Fibroblast of skin of left quadriceps (primary cell): ENCODE data around the gene PDE6H.
A peak's percentile ranks its signal among the peaks of the same experiment; 100 is the strongest.

Source experiments
- DNase-seq, 2 experiments: peaks; one replicate each; pipeline ENCODE4 v3.0.0-alpha.2; 2013; ENCODE audit warnings: low read depth in 2 of 2

Gene PDE6H

DNA sequence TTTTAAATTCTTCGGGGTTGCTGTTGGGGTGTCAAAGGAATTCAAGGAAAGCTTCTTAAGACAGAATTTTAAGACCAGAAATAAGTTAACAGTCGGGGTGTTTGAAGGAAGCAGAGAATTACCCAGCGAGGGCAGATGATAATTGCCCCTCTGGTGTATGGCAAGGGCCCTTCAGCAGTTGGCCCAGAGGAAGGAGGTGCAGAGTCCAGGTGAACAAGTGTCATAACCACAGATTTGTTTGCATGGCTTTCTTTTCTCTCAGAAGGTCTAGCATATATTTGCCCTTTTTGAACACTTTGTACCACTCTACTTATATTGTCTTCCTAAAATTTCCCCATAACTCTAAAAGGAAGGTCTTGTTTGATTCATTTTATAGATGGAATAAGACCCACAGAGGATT lies 1.8 kb downstream of the PDE6H start:
- DNase-seq = no peak

DNA sequence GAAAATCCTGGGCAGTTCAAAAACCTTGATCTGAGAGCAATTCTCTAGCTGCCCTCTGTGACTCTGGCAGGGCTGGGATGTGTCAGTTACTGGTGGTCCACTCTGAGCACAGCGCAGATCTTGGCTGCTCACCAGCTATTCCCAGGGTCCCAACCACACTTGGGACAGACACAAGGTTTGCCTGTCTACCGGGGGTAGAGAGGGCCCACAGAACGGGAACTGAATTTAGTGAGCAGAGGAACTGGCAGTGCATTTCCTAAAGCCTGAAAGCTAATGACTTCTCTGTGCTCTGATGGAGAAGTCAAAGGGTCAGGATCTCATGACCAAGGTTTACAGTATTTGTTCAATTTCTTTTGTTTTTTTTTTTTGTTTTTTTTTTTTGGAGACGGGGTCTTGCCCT lies 2.6 kb downstream of the PDE6H start:
- DNase-seq = no peak

DNA sequence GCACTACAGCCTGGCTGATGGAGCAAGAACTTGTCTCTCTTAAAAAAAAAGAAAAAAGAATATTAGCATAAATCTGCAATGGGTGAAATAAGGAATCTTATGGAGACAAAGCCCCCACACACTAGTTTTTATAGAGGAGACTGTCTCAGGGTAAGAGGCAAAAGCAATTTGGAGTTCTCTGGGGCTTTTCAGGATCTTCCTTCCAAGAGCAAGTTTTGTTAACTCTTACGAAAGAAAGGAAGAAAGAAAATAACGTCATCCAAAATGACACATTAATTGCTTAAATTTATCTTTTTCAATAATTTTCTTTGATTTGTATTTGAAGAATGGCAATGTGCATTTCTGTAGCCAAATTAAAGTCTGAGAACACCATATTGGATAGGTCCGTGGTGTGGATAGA lies 3.8 kb downstream of the PDE6H start:
- no peak for DNase-seq

DNA sequence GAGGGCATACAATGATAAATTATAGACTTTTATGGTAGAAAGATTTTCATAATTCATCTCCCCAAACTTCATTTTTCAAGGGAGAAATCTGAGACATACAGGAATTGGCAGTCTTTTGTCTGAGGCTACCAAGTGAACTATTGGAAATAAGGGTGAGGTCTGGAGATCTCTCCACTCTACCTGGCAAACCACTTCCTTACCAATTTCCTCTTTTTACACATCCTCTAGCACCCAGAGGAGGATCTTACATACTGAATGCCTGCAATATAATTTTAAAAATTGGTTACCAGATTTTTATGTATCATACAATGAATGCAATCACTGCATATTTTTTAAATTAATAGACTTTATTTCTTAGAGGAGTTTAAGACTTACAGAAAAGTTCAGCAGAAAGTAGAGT lies 6.6 kb downstream of the PDE6H start:
- no peak for DNase-seq

DNA sequence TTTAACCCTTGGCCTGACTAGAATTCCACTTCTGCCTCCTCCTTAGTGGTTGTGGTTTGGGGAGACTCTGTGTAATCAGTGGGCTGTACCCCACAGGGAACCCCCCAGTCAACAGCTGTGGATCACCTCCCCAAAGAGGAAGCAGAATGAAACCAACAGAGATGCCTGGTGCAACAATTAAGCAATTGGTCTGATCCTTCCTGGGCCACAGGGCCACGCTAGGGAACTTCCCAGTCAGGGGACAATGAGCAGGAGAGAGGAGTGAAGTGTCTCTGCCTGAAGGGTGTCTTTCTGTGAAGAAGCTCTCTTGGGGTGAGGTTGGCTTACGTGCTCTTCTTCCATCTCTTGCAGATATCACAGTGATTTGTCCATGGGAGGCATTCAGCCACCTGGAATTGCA lies 8.2 kb downstream of the PDE6H start:
- no peak for DNase-seq

DNA sequence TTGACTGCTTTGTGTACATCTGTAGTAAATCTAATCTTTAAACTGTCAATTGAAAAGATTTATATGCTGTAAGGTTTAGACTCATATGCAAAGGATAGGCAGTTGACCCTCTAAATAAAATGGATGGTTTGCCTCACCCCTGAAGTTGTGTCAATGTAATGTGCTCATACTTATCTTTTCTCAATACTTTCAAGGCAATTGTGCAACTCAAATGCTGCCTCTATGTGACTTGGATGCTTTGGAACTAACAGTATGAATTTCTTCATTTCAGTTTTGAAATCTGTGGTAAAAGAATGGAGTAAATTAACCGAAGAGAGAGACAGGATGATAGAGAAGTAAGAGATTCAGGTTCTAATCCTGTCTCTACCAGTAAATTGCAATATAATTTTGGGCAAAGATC lies 9.7 kb downstream of the PDE6H start:
- no peak for DNase-seq

DNA sequence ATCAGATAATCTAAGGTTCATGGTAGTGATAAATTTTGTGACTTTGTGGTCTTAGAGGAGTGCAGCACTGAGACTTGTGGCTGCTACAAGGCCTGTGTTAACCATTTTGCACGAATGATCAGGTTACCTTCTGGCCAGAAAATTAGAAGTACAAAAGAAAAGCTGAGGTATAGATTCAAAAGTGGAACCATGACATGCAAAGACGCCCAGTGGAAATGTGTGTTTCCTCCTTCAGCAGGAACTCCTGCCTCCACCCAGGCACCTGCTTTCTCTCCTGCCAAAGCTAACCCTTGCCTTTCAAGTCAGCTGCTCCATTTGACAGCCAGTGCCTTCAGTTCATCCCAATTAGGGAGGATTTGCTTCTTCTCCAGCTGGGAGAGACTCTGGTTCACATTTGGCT lies 10.1 kb downstream of the PDE6H start:
- no peak for DNase-seq

DNA sequence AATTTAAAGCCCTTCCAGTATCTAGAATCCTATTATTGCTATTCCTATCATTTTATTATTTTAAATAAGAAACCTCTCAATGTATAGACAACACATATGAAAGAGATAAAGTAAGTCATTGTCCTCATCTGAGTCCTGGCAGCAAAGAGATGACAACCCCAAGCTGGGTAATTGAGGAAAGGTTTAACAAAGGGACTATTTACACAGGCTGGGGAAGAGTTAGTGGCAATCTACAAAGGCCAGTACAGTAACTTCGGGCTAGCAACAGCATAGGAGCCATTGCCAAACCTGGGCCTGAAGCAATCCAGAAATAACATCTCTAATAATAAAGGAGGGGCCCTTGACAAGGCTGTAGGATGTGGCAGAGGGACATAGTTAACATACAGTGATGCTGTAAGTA lies 11.2 kb downstream of the PDE6H start:
- no peak for DNase-seq

DNA sequence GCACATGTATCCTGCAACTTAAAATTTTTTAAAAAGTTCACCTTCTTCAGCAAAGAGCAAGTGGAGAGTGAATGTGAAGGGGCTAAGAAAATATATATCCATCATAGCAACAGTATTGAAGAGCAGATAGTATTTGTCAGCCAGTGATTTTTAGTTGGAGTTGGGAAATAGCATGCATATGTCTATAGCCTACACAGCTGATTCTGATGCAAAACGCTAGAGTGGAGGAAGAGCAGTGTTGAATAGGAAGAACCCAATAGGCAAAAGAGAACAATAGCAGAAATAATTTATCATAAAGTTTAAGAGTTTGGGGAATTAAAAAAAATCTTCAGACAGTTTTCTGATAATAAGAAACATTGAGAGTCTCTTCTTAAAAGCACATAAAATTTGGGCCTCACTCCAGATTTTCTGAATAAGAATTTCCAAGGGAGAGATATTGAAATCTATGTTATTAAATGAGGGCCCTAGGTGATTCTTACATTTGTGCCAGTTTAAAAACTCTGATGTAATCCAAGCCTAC lies 12.0 kb downstream of the PDE6H start:
- DNase-seq = no peak

DNA sequence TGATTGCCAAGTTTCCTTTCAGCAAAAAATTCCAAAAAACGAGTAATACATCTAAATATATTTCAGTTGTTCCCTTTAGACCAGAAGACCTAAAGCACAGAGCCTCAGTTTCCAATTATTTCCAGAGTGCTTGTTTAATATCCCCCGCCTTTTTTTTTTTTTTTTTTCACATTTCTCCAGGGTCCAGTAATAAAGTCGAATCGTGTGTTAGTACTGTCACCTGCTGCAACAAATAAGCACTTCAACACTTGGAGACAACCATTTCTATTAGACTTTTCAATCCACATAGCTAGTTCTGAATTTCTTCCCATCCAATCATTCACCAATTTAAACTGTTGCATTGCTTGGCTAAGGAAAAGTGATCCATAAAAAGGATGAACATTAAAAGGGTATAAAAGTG lies 13.6 kb downstream of the PDE6H start:
- no peak for DNase-seq

DNA sequence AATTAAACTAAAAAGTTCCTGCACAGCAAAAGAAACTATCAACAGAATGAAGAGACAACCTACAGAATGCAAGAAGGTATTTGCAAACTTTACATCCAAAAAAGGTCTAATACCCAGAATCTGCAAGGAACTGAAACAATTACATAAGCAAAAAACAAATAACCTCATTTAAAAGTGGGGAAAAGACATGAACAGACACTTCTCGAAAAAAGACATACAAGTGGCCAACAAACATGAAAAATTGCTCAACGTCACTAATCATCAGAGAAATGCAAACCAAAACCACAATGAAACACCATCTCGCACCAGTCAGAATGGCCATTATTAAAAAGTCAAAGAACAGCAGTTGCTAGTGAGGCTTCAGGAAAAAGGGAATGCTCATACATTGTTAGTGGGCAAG lies 15.2 kb downstream of the PDE6H start:
- no peak for DNase-seq

DNA sequence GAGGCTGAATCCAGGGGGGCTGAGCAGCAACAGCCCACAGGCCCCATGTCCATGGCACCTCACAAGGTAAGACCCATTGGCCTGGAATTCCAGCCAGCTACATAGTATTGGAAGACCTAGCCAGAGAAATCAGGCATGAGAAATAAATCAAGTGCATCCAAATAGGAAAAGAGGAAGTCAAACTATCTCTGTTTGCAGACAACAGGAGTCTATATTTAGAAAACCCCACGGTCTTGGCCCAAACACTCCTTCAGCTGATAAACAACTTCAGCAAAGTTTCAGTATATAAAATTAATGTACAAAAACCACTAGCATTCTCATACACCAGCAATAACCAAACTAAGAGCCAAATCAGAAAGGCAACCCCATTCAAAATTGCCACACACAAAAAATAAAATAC lies 16.9 kb downstream of the PDE6H start:
- DNase-seq = no peak

DNA sequence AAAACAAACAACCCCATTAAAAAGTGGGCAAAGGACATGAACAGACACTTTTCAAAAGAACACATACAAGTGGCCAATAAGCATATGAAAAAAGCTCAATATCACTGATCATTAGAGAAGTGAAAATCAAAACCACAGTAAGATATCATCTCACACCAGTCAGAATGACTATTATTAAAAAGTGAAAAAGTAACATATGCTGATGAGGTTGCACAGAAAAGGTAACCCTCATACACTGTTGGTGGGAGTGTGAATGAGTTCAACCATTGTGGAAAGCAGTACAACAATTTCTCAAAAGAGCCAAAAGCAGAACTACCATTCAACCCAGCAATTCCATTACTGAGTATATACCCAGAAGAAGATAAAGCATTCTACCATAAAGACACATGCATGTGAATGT lies 18.2 kb downstream of the PDE6H start:
- DNase-seq = no peak

DNA sequence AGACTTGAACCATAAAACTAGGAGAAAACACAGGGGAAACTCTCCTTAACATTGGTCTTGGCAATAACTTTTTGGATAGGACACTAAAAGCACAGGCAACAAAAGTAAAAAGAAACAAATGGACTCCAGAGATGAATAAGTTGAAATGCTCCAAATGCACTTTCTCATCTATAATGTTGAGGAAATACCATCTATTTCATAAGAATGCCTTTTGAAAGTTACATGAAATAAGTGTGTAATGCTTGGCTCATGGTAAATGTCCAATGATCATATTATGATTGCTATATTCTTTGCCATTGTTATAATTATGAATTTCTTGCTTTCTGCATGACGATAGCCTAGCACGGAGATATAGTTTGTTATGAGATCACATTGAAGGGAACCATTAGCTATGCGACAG lies 19.8 kb downstream of the PDE6H start:
- no peak for DNase-seq

DNA sequence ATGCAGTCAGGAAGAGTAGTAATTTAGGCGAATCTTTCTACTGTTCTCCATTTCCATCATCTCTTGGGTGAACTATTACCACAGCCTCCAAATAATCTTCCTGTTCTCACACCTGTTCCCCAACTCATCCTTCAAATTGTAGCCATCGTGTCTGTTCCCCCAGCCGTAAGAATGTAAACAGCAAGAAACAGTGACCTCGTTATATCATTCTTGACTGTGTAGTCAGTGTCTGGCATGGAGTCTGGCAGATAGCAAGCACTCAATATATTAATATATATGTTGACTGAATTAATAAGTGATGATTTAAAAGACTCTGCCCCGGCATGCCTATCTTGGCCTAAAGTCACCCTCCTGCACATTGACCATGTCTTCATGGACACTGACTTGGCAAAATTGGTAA lies 20.3 kb downstream of the PDE6H start:
- DNase-seq = no peak

DNA sequence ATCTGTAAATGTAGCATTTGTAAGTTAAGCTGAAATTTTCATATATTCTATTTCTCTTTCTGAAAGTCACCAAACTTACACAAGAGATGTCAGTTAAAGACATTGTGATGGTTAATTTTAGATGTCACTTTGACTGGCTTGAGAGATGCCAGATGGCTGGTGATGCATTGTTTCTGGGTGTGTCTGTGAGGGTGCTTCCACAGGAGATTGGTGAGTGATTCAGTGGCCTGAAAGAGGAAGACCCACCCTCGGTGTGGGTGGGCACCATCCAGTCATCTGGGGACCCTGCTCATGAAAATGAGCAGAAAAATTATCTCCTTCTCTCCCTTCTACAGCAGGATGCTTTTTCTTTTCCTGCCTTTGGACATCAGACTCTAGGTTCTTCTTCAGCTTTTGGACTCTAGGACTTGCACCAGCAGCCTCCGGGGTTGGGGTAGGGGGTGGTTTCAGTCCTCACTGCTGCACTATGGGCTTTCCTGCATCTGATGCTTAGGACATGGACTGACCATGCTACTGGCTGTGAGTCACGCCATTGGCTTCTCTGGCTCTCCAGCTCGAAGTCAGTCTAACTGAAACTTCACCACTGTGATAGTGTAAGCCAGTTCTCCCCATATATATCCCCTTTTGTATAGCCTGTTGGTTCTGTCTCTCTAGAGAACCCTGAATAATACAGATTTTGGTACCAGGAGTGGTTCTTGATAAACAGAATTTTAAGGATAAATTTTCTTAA lies 20.9 kb downstream of the PDE6H start:
- no peak for DNase-seq

DNA sequence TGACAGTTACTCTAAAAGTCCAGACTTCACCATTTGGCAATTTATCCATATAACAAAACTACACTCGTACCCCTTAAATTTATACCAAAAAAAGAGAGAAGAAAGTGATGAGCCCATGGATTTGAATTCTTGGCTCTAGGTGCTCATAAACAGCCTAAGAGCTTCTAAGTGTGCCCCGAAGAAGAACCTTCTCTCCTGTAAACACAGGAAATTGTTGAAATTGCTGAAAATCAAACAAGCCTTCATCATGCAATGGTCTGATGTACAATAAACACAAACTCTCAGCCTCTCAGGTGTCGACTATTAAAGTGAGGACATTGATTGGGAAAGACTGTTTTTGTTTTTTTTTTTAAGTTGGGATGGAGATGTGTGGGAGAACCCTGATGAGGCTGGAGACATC lies 21.8 kb downstream of the PDE6H start:
- no peak for DNase-seq

DNA sequence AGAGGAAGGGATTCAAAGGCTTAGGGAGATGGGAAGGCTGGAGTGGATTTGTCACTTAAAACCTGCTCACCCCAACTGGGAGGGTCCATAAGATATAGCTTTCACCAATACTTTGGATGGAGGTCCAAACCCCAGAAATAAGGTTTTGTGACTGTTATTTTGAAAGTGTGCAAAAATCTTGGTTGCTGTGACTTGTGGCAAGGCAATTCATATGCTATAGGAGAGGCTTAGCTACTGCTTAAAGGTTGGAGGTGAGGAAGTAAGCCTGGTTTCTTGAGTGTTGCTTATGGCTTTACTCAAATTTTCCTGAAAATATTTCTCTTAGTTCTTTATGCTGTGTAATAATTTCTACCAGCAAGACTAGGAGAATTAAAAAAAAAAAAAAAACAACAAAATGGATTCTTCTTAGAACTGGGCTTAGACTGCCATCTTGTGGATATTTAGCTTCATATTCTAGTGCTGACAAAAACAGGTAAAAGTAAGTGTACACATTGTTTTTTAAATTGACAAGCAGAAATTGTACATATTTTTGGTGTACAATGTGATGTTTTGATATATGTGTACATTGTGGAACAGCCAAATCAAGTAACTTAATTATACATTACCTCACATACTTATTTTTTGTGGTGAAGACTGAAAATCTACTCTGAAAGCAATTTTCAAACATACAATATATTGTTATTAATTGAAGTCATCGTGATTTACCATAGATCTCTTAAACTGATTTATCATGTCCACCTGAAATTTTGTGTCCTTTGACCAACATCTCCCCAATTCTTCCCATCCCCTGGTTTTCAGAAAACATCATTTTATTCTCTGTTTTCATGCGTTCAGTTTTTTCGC lies 23.0 kb downstream of the PDE6H start:
- peak; percentile 39 to 44 for DNase-seq

DNA sequence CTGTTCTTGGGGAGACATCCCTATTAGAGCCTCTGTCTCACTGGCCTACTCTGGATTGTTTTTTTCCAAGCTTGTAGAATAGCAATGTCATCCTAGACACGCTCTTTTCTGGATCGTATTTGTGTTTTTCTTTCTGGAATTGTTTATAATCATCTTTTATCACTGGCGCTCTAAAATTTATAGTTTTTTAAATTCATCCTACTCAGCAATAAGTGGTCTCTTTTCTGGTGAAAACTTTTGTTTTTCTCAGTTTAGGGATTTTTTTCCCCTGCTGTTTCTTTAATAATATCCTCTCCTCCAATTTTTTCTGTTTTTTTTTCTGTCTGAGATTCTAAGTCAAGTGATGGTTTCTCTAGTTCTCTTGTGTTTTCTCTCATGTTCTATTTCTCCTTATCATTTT lies 25.2 kb downstream of the PDE6H start:
- no peak for DNase-seq

DNA sequence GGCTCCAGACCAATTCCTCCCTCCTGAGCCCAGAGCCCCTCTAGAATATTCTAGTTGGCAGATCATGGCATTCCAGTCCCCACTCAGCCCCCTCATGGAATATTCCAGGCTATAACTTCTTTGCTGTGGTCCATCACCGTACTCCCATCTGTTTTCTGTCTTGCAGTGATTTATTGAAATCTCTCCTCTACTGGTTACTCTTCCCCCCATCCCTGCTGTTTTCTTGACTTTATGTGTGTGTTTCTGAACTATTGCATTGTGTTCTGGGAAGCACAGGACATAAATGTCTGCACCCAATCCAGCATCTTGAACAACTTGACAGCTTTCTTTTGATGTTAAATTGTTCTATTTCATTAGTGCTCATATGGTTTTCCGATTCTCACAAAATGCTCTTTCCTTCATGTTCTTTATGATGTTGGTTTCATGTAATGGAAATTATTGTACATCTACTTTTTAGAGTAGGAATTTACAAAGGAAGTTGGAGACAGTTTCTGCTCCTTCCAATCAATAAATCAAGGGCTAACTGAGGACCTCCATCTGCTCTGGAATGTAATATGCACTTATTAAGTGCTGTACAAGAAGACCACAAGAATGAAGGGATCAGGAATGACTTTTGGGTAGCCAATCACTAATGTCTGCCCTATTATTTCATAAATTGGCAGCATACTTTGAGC lies 26.3 kb downstream of the PDE6H start:
- peak; percentile 74 to 79 for DNase-seq

DNA sequence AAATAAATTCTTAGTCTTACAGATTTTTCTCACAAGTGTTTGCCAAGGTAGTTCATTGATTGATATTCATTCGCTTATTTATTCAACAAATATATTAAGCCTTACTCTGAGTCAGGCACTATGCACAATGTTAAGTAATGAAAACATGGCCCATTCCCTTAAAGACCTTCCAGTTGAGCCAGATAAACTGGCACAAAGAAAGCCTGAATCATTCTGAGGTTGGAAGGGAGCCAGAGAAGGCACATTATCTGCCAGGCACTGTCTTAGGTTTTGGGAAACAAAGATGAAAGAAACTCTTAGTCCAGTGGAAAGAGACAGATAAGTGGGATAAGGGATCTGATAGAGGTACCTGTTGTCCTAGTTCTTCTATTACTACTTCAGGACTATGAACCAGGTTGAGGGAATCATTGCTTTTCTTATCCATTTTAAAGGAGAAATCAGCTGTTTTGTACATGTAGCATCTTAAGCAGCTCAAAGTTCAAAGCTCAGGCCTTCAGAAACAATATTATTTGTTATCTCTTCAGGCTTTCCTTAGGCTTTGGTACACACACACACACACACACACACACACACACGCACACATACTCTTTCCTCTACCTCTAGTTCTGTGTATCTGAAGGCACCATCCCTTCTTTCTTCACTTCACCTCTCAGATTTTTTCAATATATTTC lies 27.0 kb downstream of the PDE6H start:
- no peak for DNase-seq

DNA sequence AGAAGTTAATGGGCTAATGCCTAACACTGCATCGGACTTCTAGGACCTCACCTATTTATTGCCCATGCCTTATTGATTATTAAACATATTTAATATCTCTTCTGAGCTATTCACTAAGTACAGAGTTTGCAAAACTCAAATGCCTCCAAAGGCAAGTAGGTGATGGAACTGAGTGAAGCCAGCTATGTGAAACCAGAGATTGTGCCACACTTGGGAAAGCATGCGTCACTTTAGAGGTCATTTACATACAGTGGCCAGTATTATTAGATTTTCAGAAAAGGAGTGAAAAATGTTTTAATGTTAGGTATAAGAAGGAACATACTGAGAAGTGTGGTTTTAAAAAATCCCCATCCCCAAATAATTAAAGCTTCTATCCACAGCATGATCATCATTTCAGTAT lies 27.7 kb downstream of the PDE6H start:
- no peak for DNase-seq
